ENCODE measurements around the gene CD200. TPM values are rescaled to one million over a fixed set of nuclear protein-coding genes. Genes with fewer than 3 reads are reported as not detected.

CD200 gene
- total RNA-seq, 1 donor from 2014 or later, result 3.9 TPM

DNA sequence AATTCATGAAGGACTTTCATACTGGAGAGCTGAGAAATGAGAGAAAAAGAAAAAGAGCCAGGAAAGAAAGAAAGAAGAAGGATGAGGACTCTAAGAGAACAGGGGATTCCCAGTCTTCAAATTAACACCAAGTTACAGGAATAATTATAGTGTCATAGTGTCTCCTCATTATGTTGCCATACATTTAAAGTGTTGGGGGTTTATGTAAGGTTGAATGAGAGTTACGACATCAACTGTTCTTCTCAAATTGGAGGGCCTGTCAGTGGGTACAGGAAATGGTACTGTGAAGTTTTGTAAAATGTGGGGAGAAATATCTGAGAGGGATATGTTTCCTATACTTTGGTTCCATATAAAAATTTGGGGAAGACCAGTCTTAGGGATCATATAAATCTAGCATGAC is 12.3 kb upstream of the CD200 start:
- no peak for DNase-seq (ENCODE audit: extremely low spot score in 2 of 2)
- no peak overlapping the region for H3K27ac ChIP-seq
- no peaks in the 10 kb centered on the region for H3K27me3 ChIP-seq
- no peaks in the 10 kb centered on the region for H3K9me3 ChIP-seq
- H3K4me1 ChIP-seq, result no peaks in the 10 kb centered on the region
- no peak overlapping the region for H3K4me3 ChIP-seq
- no peaks in the 10 kb centered on the region for H3K36me3 ChIP-seq
- TF ChIP-seq POLR2A (IDR thresholded peaks at IDR 0.05), result no peak
- TF ChIP-seq POLR2AphosphoS5 (IDR thresholded peaks at IDR 0.05; ENCODE audit: insufficient read depth in 1 of 2, low read depth in 1 of 2), result no peak
- no peak for TF ChIP-seq CTCF (IDR thresholded peaks at IDR 0.05)
- intact Hi-C loops (cut with DNase I), result no loop called here

DNA sequence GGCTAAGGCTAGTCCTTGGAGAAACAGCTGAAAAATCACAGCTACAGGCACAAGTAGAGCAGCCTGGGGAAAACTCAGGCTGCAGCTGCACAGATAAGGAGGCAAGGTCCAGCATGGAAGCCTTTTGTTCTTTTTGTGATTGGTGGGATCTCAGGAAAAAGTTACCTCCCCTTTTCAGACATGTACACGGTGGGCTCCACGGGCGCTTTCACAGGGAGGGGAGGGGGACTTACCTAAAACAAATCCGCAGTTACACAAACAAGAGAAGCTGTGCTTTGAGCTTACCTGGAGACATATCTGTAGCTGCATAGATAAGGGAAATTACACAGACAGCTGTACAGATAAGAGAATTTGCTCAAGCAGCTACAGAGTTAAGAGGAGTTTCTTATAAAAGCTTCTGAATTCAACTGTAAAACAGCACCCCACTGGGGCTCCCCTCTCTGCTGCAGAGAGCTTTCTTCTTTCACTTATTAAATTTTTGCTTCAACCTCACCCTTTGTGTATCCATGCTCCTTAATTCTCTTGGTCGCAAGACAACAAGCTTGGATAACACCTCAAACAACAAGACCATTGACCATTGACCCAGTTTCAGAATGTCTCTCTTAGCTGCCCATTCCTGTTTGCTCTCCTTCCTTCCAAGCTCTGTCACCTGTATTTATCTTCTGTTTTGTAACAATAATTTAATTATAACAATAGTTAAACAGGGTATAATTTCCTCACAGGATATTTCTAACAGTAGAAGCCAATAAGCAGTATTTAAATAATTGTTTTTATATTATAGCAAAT is 10.9 kb upstream of the CD200 start:
- H3K27me3 ChIP-seq, result no peaks in the 10 kb centered on the region
- DNase-seq (ENCODE audit: extremely low spot score in 2 of 2), result no peak
- H3K36me3 ChIP-seq, result no peaks in the 10 kb centered on the region
- TF ChIP-seq CTCF (IDR thresholded peaks at IDR 0.05) (no peak), POLR2A (IDR thresholded peaks at IDR 0.05) (no peak), POLR2AphosphoS5 (IDR thresholded peaks at IDR 0.05; ENCODE audit: insufficient read depth in 1 of 2, low read depth in 1 of 2) (no peak)
- intact Hi-C loops (cut with DNase I), result no loop called here
- no peak overlapping the region for H3K27ac ChIP-seq
- H3K4me1 ChIP-seq, result no peaks in the 10 kb centered on the region
- H3K9me3 ChIP-seq, result no peaks in the 10 kb centered on the region
- no peak overlapping the region for H3K4me3 ChIP-seq

- Histone ChIP-seq H3K27me3 (no peaks in the 10 kb centered on the region), H3K36me3 (no peaks in the 10 kb centered on the region), H3K4me1 (peaks cover under 1% of the 10 kb centered on the region), H3K4me3 (no peak overlapping the region), H3K9me3 (no peaks in the 10 kb centered on the region), H3K27ac (no peak overlapping the region)
- DNase-seq (ENCODE audit: extremely low spot score in 2 of 2), result no peak
- intact Hi-C loops (cut with DNase I), result no loop called here
- TF ChIP-seq CTCF (IDR thresholded peaks at IDR 0.05) (peak; percentile 43 to 69 (median 54)), POLR2AphosphoS5 (IDR thresholded peaks at IDR 0.05; ENCODE audit: insufficient read depth in 1 of 2, low read depth in 1 of 2) (peak in 1 of 2 donors; percentile 12), POLR2A (IDR thresholded peaks at IDR 0.05) (no peak)
These were observed 5.5 kb upstream of the CD200 start for GRCh38 chr3:112327371-112327951.

GRCh38 chr3:112331851-112332250 is 1.1 kb upstream of the CD200 start:
- Histone ChIP-seq H3K4me1 (peaks cover 18% of the 10 kb centered on the region), H3K27ac (no peak overlapping the region), H3K9me3 (no peaks in the 10 kb centered on the region), H3K36me3 (no peaks in the 10 kb centered on the region), H3K4me3 (no peak overlapping the region), H3K27me3 (no peaks in the 10 kb centered on the region)
- intact Hi-C loops (cut with DNase I), result loop anchor here (10.0 kb wide), 1 partner anchor 193 kb away; no protein-coding TSS in a partner anchor
- no peak for DNase-seq (ENCODE audit: extremely low spot score in 2 of 2)
- no peak for TF ChIP-seq CTCF (IDR thresholded peaks at IDR 0.05)
- TF ChIP-seq POLR2A (IDR thresholded peaks at IDR 0.05), result no peak
- no peak for TF ChIP-seq POLR2AphosphoS5 (IDR thresholded peaks at IDR 0.05; ENCODE audit: insufficient read depth in 1 of 2, low read depth in 1 of 2)

Data from vagina (tissue), 2 donors.